ENCODE measurements around the gene DTL.

Gene DTL

GRCh38 chr1:212139526-212140135 is 104.1 kb downstream of the DTL start:
- DNase-seq = no peak
- TF ChIP-seq POLR2A (IDR thresholded peaks at IDR 0.05; ENCODE audit: low read length) (no peak), GATA1 (IDR thresholded peaks at IDR 0.05; ENCODE audit: low read depth, low read length) (no peak)

- TF ChIP-seq POLR2A (IDR thresholded peaks at IDR 0.05; ENCODE audit: low read length) = no peak
- no peak for TF ChIP-seq GATA1 (IDR thresholded peaks at IDR 0.05; ENCODE audit: low read depth, low read length)
- peak in 1 of 2 experiments; percentile 26 for DNase-seq
Measured at GRCh38 chr1:212141404-212141803, 105.9 kb downstream of the DTL start.

GRCh38 chr1:212142883-212143530 is 107.5 kb downstream of the DTL start:
- TF ChIP-seq POLR2A (IDR thresholded peaks at IDR 0.05; ENCODE audit: low read length) (no peak), GATA1 (IDR thresholded peaks at IDR 0.05; ENCODE audit: low read depth, low read length) (no peak)
- DNase-seq = no peak

GRCh38 chr1:212147581-212148033 is 112.1 kb downstream of the DTL start:
- TF ChIP-seq GATA1 (IDR thresholded peaks at IDR 0.05; ENCODE audit: low read depth, low read length) (no peak), POLR2A (IDR thresholded peaks at IDR 0.05; ENCODE audit: low read length) (no peak)

GRCh38 chr1:212149566-212149965 is 114.0 kb downstream of the DTL start:
- no peak for DNase-seq
- TF ChIP-seq GATA1 (IDR thresholded peaks at IDR 0.05; ENCODE audit: low read depth, low read length) (no peak), POLR2A (IDR thresholded peaks at IDR 0.05; ENCODE audit: low read length) (no peak)

More at GRCh38 chr1:212147581-212148033, 112.1 kb downstream of the DTL start:
- no peak for DNase-seq

- TF ChIP-seq POLR2A (IDR thresholded peaks at IDR 0.05; ENCODE audit: low read length) = no peak
- no peak for TF ChIP-seq GATA1 (IDR thresholded peaks at IDR 0.05; ENCODE audit: low read depth, low read length)
- DNase-seq = peak; percentile 41 to 71
Measured at GRCh38 chr1:212152308-212152693, 116.8 kb downstream of the DTL start.

GRCh38 chr1:212152869-212153268 is 117.3 kb downstream of the DTL start:
- DNase-seq = no peak
- TF ChIP-seq GATA1 (IDR thresholded peaks at IDR 0.05; ENCODE audit: low read depth, low read length) (no peak), POLR2A (IDR thresholded peaks at IDR 0.05; ENCODE audit: low read length) (no peak)

- DNase-seq = no peak
- TF ChIP-seq GATA1 (IDR thresholded peaks at IDR 0.05; ENCODE audit: low read depth, low read length) (no peak), POLR2A (IDR thresholded peaks at IDR 0.05; ENCODE audit: low read length) (no peak)
Measured at GRCh38 chr1:212153635-212154034, 118.1 kb downstream of the DTL start.
